PFSK-1 (cell line): ENCODE measurements around the gene CWC27.

Experiments
- REST ChIP-seq, 2 experiments: IDR thresholded peaks; 2 replicates each; pipeline versions ENCODE4 v1.6.1 to v1.8.0; 2011 to 2012; ENCODE audit warnings: low read depth in 2 of 2, low read length in 2 of 2, control low read depth in 1 of 2, inconsistent platforms in 1 of 2, mild to moderate bottlenecking in 1 of 2, moderate library complexity in 1 of 2; ENCODE audit not compliant: insufficient read depth in 1 of 2
- TAF1 ChIP-seq: IDR thresholded peaks from 2 replicates; pipeline ENCODE4 v1.6.1; 2012; ENCODE audit warnings: low read length, control low read depth, borderline replicate concordance; ENCODE audit not compliant: insufficient read depth

GRCh38 chr5:64789457-64789856 is 20.7 kb downstream of the CWC27 start:
- TF ChIP-seq REST (IDR thresholded peaks at IDR 0.05; ENCODE audit: insufficient read depth in 1 of 2, low read depth in 2 of 2, low read length in 2 of 2) (no peak), TAF1 (no peak)
